ENCODE data around the gene HERC3.

The HERC3 gene

GRCh38 chr4:88673886-88674285 lies 81.6 kb downstream of the HERC3 start:
- H3K4me3 ChIP-seq (ENCODE audit: low read length) = no peak overlapping the region
- H3K36me3 ChIP-seq (ENCODE audit: control insufficient read depth, insufficient read depth, low read length, severe bottlenecking) = peaks cover 41% of the 10 kb centered on the region
- DNase-seq (ENCODE audit: low read depth) = no peak
- H3K9me3 ChIP-seq (ENCODE audit: control insufficient read depth, low read length) = no peaks in the 10 kb centered on the region
- no peaks in the 10 kb centered on the region for H3K27me3 ChIP-seq (replicated peaks; ENCODE audit: control insufficient read depth, insufficient read depth, low read length)
- no peak overlapping the region for H3K9ac ChIP-seq (ENCODE audit: low read length)
- H3K4me1 ChIP-seq (ENCODE audit: control insufficient read depth, insufficient read depth, low read length) = no peaks in the 10 kb centered on the region

GRCh38 chr4:88674565-88674964 lies 82.3 kb downstream of the HERC3 start:
- DNase-seq (ENCODE audit: low read depth) = no peak

GRCh38 chr4:88674979-88675378 lies 82.7 kb downstream of the HERC3 start:
- Histone ChIP-seq H3K36me3 (ENCODE audit: control insufficient read depth, insufficient read depth, low read length, severe bottlenecking) (peaks cover 46% of the 10 kb centered on the region), H3K9ac (ENCODE audit: low read length) (no peak overlapping the region), H3K9me3 (ENCODE audit: control insufficient read depth, low read length) (no peaks in the 10 kb centered on the region), H3K4me3 (ENCODE audit: low read length) (no peak overlapping the region), H3K4me1 (ENCODE audit: control insufficient read depth, insufficient read depth, low read length) (no peaks in the 10 kb centered on the region), H3K27me3 (replicated peaks; ENCODE audit: control insufficient read depth, insufficient read depth, low read length) (no peaks in the 10 kb centered on the region)
- no peak for DNase-seq (ENCODE audit: low read depth)

More at GRCh38 chr4:88674565-88674964, 82.3 kb downstream of the HERC3 start:
- no peak overlapping the region for H3K9ac ChIP-seq (ENCODE audit: low read length)
- H3K4me1 ChIP-seq (ENCODE audit: control insufficient read depth, insufficient read depth, low read length) = no peaks in the 10 kb centered on the region
- H3K27me3 ChIP-seq (replicated peaks; ENCODE audit: control insufficient read depth, insufficient read depth, low read length) = no peaks in the 10 kb centered on the region
- H3K36me3 ChIP-seq (ENCODE audit: control insufficient read depth, insufficient read depth, low read length, severe bottlenecking) = peaks cover 46% of the 10 kb centered on the region
- H3K4me3 ChIP-seq (ENCODE audit: low read length) = no peak overlapping the region
- H3K9me3 ChIP-seq (ENCODE audit: control insufficient read depth, low read length) = no peaks in the 10 kb centered on the region

GRCh38 chr4:88675543-88675942 lies 83.3 kb downstream of the HERC3 start:
- Histone ChIP-seq H3K36me3 (ENCODE audit: control insufficient read depth, insufficient read depth, low read length, severe bottlenecking) (peaks cover 46% of the 10 kb centered on the region), H3K4me3 (ENCODE audit: low read length) (no peak overlapping the region), H3K4me1 (ENCODE audit: control insufficient read depth, insufficient read depth, low read length) (no peaks in the 10 kb centered on the region), H3K27me3 (replicated peaks; ENCODE audit: control insufficient read depth, insufficient read depth, low read length) (no peaks in the 10 kb centered on the region), H3K9me3 (ENCODE audit: control insufficient read depth, low read length) (no peaks in the 10 kb centered on the region), H3K9ac (ENCODE audit: low read length) (no peak overlapping the region)
- DNase-seq (ENCODE audit: low read depth) = no peak

DNA sequence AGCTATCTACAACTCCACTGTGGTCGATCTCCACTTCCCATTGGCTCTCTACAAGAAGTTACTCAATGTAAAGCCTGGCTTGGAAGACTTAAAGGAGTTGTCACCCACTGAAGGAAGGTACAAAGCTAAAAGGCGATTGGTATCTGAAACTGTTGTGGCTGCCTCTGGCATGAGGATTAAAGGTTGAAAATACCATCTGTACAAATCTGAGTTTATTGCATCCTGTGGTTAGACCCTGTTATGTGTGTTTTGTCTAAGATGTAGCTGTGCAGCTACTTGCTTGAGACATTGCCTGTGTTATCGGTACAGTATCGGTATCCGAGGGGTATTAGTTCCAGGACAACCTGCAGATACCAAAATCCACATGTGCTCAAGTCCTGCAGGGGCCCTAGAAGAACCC lies 88.9 kb downstream of the HERC3 start:
- no peak overlapping the region for H3K4me3 ChIP-seq (ENCODE audit: low read length)

GRCh38 chr4:88690355-88690754 lies 98.1 kb downstream of the HERC3 start:
- Histone ChIP-seq H3K4me3 (ENCODE audit: low read length) (no peak overlapping the region), H3K36me3 (ENCODE audit: control insufficient read depth, insufficient read depth, low read length, severe bottlenecking) (peaks cover 26% of the 10 kb centered on the region), H3K4me1 (ENCODE audit: control insufficient read depth, insufficient read depth, low read length) (peaks cover 14% of the 10 kb centered on the region), H3K9me3 (ENCODE audit: control insufficient read depth, low read length) (no peaks in the 10 kb centered on the region), H3K27me3 (replicated peaks; ENCODE audit: control insufficient read depth, insufficient read depth, low read length) (no peaks in the 10 kb centered on the region), H3K9ac (ENCODE audit: low read length) (no peak overlapping the region)
- DNase-seq (ENCODE audit: low read depth) = peak; percentile 62

More for the DNA sequence above, 88.9 kb downstream of the HERC3 start:
- Histone ChIP-seq H3K36me3 (ENCODE audit: control insufficient read depth, insufficient read depth, low read length, severe bottlenecking) (peaks cover 56% of the 10 kb centered on the region), H3K9ac (ENCODE audit: low read length) (no peak overlapping the region), H3K27me3 (replicated peaks; ENCODE audit: control insufficient read depth, insufficient read depth, low read length) (no peaks in the 10 kb centered on the region), H3K9me3 (ENCODE audit: control insufficient read depth, low read length) (no peaks in the 10 kb centered on the region), H3K4me1 (ENCODE audit: control insufficient read depth, insufficient read depth, low read length) (no peaks in the 10 kb centered on the region)
- DNase-seq (ENCODE audit: low read depth) = no peak

- Histone ChIP-seq H3K4me1 (ENCODE audit: control insufficient read depth, insufficient read depth, low read length) (peaks cover 14% of the 10 kb centered on the region), H3K9me3 (ENCODE audit: control insufficient read depth, low read length) (no peaks in the 10 kb centered on the region), H3K36me3 (ENCODE audit: control insufficient read depth, insufficient read depth, low read length, severe bottlenecking) (peaks cover 5% of the 10 kb centered on the region), H3K4me3 (ENCODE audit: low read length) (no peak overlapping the region), H3K27me3 (replicated peaks; ENCODE audit: control insufficient read depth, insufficient read depth, low read length) (no peaks in the 10 kb centered on the region), H3K9ac (ENCODE audit: low read length) (no peak overlapping the region)
- no peak for DNase-seq (ENCODE audit: low read depth)
Observed at GRCh38 chr4:88693792-88694191, 101.5 kb downstream of the HERC3 start.

- peak overlapping the region; percentile 88 for H3K4me3 ChIP-seq (ENCODE audit: low read length)
- DNase-seq (ENCODE audit: low read depth) = peak; percentile 23
- peaks cover 5% of the 10 kb centered on the region for H3K36me3 ChIP-seq (ENCODE audit: control insufficient read depth, insufficient read depth, low read length, severe bottlenecking)
- H3K4me1 ChIP-seq (ENCODE audit: control insufficient read depth, insufficient read depth, low read length) = no peaks in the 10 kb centered on the region
- no peaks in the 10 kb centered on the region for H3K9me3 ChIP-seq (ENCODE audit: control insufficient read depth, low read length)
- H3K9ac ChIP-seq (ENCODE audit: low read length) = peak overlapping the region; percentile 81
- no peaks in the 10 kb centered on the region for H3K27me3 ChIP-seq (replicated peaks; ENCODE audit: control insufficient read depth, insufficient read depth, low read length)
Observed at GRCh38 chr4:88696630-88697029, 104.3 kb downstream of the HERC3 start.

GRCh38 chr4:88697141-88697540 lies 104.9 kb downstream of the HERC3 start:
- peak; percentile 65 for DNase-seq (ENCODE audit: low read depth)

DNA sequence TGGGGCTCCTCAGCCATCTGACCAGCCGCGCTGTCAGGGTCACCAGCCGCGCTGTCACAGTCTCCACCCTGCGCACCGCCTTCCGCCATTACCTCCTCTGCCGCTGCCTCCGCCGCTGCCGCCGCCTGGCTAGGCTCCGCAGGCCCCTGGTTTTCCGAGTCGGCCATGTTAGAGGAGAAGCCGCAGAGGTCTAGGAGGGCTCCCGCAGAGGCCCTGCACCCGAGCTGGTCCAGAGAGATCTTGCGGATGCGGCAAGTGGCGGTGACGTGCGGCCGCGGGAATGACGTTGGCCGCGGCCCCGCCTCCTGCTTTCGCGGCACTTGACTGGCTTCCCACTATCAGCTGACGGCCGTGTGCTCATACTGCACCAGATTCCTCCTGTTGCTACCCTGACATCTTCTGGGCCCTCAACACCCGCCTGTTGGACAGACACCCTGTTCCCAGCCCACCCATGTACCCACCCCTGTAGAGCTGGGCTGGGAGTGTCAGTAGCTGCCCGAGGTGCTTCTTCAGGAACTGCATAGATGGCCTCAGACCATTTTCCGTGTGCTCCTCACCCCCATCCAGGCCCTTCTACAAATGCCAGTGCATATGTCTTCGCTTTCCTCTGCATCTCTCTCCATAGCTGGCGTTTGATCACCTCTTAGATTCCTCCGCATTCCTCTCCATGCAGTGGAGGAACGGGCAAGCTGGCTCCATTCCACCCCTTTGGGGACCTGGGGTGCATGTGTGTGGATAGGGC lies 105.5 kb downstream of the HERC3 start, which contains the start of gene NAP1L5:
Gene NAP1L5, minus strand, starts transcription at position 242 of the 742 bp plus-strand sequence. Its CDS starts 75 bp downstream, at position 167.
- Histone ChIP-seq H3K9ac (ENCODE audit: low read length) (peak within 1 kb of the TSS; percentile 81), H3K36me3 (ENCODE audit: control insufficient read depth, insufficient read depth, low read length, severe bottlenecking) (no peaks in the 10 kb centered on the region), H3K4me3 (ENCODE audit: low read length) (peak within 1 kb of the TSS; percentile 88), H3K9me3 (ENCODE audit: control insufficient read depth, low read length) (no peaks in the 10 kb centered on the region), H3K27me3 (replicated peaks; ENCODE audit: control insufficient read depth, insufficient read depth, low read length) (no peaks in the 10 kb centered on the region), H3K4me1 (ENCODE audit: control insufficient read depth, insufficient read depth, low read length) (no peaks in the 10 kb centered on the region)
- DNase-seq (ENCODE audit: low read depth) = peak; percentile 72

More at GRCh38 chr4:88697141-88697540, 104.9 kb downstream of the HERC3 start:
- peak overlapping the region; percentile 81 for H3K9ac ChIP-seq (ENCODE audit: low read length)
- peak overlapping the region; percentile 88 for H3K4me3 ChIP-seq (ENCODE audit: low read length)
- H3K27me3 ChIP-seq (replicated peaks; ENCODE audit: control insufficient read depth, insufficient read depth, low read length) = no peaks in the 10 kb centered on the region
- H3K36me3 ChIP-seq (ENCODE audit: control insufficient read depth, insufficient read depth, low read length, severe bottlenecking) = peaks cover 5% of the 10 kb centered on the region
- H3K9me3 ChIP-seq (ENCODE audit: control insufficient read depth, low read length) = no peaks in the 10 kb centered on the region
- no peaks in the 10 kb centered on the region for H3K4me1 ChIP-seq (ENCODE audit: control insufficient read depth, insufficient read depth, low read length)

GRCh38 chr4:88698519-88698918 lies 106.2 kb downstream of the HERC3 start:
- no peak for DNase-seq (ENCODE audit: low read depth)
- Histone ChIP-seq H3K36me3 (ENCODE audit: control insufficient read depth, insufficient read depth, low read length, severe bottlenecking) (no peaks in the 10 kb centered on the region), H3K4me3 (ENCODE audit: low read length) (no peak overlapping the region), H3K4me1 (ENCODE audit: control insufficient read depth, insufficient read depth, low read length) (no peaks in the 10 kb centered on the region), H3K9me3 (ENCODE audit: control insufficient read depth, low read length) (no peaks in the 10 kb centered on the region), H3K9ac (ENCODE audit: low read length) (no peak overlapping the region), H3K27me3 (replicated peaks; ENCODE audit: control insufficient read depth, insufficient read depth, low read length) (no peaks in the 10 kb centered on the region)

Measured in adipocyte (in vitro differentiated cells).